IPS DF 6.9 (cell line): ENCODE measurements around the gene CNTNAP2.

Source experiments
- DNase-seq: peaks from one replicate; pipeline ENCODE4 v3.0.0-alpha.2; 2013; ENCODE audit warnings: low read depth, low spot score
- H3K27ac ChIP-seq: one replicate; pipeline ENCODE4 v1.5.1; 2013; ENCODE audit warnings: low read length, control low read depth
- H3K27me3 ChIP-seq: 2 replicates; pipeline ENCODE4 v1.6.1; 2013; ENCODE audit warnings: mild to moderate bottlenecking, low read length; ENCODE audit not compliant: control insufficient read depth, insufficient read depth
- H3K36me3 ChIP-seq: 2 replicates; pipeline ENCODE4 v1.6.1; 2013; ENCODE audit warnings: low read length; ENCODE audit not compliant: control insufficient read depth, insufficient read depth
- H3K4me1 ChIP-seq: 2 replicates; pipeline ENCODE4 v1.6.1; 2013; ENCODE audit warnings: low read length; ENCODE audit not compliant: control insufficient read depth, insufficient read depth
- H3K4me3 ChIP-seq: 2 replicates; pipeline ENCODE4 v1.5.1; 2013; ENCODE audit warnings: mild to moderate bottlenecking, low read length
- H3K9me3 ChIP-seq: 2 replicates; pipeline ENCODE4 v1.6.1; 2013; ENCODE audit warnings: low read length, inconsistent platforms; ENCODE audit not compliant: control insufficient read depth, insufficient read depth
- WGBS: extraction: QIAGEN DNeasy Blood & Tissue Kit; methylation state at CpG from one replicate; pipeline ENCODE4 v1.1.7; 2013; ENCODE audit warnings: mixed read lengths, missing lambda C conversion rate; ENCODE audit not compliant: insufficient read length, insufficient coverage; 5-methylcytosine and 5-hydroxymethylcytosine counted together

Gene CNTNAP2

GRCh38 chr7:147756300-147756699 is 1639.7 kb downstream of the CNTNAP2 start:
- H3K36me3 ChIP-seq, result no peaks in the 10 kb centered on the region
- no CpG with 5 or more reads among the region's 1 CpG for WGBS
- no peaks in the 10 kb centered on the region for H3K27me3 ChIP-seq
- no peaks in the 10 kb centered on the region for H3K9me3 ChIP-seq
- DNase-seq, result no peak
- no peaks in the 10 kb centered on the region for H3K4me1 ChIP-seq
- no peak overlapping the region for H3K4me3 ChIP-seq
- H3K27ac ChIP-seq, result no peak overlapping the region

- no CpG with 5 or more reads among the region's 6 CpGs for WGBS
These were observed 1642.8 kb downstream of the CNTNAP2 start for GRCh38 chr7:147759327-147759943.

GRCh38 chr7:147765301-147765700 is 1648.7 kb downstream of the CNTNAP2 start:
- Histone ChIP-seq H3K9me3 (no peaks in the 10 kb centered on the region), H3K36me3 (no peaks in the 10 kb centered on the region), H3K27ac (no peak overlapping the region), H3K4me3 (no peak overlapping the region), H3K27me3 (no peaks in the 10 kb centered on the region), H3K4me1 (no peaks in the 10 kb centered on the region)
- WGBS, result no CpG with 5 or more reads among the region's 4 CpGs
- no peak for DNase-seq

More at GRCh38 chr7:147759327-147759943, 1642.8 kb downstream of the CNTNAP2 start:
- Histone ChIP-seq H3K4me1 (no peaks in the 10 kb centered on the region), H3K36me3 (no peaks in the 10 kb centered on the region), H3K9me3 (no peaks in the 10 kb centered on the region), H3K4me3 (no peak overlapping the region), H3K27me3 (no peaks in the 10 kb centered on the region), H3K27ac (no peak overlapping the region)
- DNase-seq, result no peak

DNA sequence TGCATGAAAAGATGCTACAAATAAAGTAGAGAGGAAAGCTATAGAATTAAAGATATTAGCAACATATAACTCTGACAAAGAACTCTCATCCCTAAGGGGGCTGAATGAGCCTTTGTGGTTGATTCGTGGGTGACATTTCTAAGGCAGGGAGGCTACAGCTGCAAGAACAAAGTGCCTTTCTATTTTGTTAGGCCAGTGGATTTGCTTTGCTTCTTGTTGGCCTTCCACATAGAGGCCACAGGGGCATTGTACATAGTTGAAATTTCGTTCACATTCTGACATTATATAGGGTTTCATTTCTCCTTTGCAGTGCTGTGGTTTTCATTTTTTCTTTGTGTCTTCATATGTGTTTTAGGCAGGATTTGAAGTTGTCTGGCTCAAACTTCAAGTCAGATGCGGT is 1654.7 kb downstream of the CNTNAP2 start:
- no peak overlapping the region for H3K27ac ChIP-seq
- H3K27me3 ChIP-seq, result no peaks in the 10 kb centered on the region; the same call in 1 of the 2 replicates
- H3K4me1 ChIP-seq, result no peaks in the 10 kb centered on the region
- DNase-seq, result no peak
- no peaks in the 10 kb centered on the region for H3K9me3 ChIP-seq
- no CpG with 5 or more reads among the region's 3 CpGs for WGBS
- no peak overlapping the region for H3K4me3 ChIP-seq
- no peaks in the 10 kb centered on the region for H3K36me3 ChIP-seq

GRCh38 chr7:147774461-147774860 is 1657.9 kb downstream of the CNTNAP2 start:
- Histone ChIP-seq H3K36me3 (no peaks in the 10 kb centered on the region), H3K27me3 (no peaks in the 10 kb centered on the region; the same call in 1 of the 2 replicates), H3K27ac (no peak overlapping the region), H3K9me3 (no peaks in the 10 kb centered on the region), H3K4me1 (no peaks in the 10 kb centered on the region), H3K4me3 (no peak overlapping the region)
- DNase-seq, result no peak
- WGBS, result no CpG with 5 or more reads among the region's 2 CpGs

DNA sequence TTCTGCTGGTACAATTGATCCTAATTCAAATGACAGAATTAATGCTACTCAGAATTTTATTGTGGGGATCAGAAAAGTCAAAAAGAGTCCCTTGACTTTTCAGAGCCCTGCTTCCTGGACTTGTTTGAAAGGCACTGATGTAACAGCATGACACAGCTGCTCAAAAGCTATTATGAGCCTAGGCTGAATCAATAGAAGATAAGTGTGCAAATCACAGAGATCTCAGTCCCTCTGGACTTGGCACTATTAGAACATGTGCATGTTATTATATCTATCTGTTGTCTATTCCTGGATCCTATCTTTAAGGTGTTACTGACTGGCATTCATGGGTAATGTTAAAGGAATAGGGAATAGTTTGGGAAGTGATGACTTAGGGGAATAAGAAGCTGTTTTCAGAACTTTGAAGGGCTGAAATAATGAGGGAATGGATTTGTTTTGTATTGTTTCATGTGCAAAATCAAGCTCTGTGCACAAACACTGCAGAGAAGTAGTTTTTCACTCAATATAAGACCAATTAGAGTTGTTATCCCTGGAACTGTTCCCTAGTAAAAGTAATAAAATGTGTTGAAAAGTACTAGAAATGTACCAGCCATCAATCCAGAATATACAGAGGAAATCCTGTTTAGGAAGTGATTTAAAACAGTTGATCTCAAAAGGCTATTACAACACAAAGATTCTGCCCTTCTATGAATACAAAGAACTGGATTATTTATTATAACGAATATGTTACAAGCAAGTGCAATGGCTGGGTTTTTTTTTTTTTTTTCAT is 1659.1 kb downstream of the CNTNAP2 start:
- H3K36me3 ChIP-seq, result no peaks in the 10 kb centered on the region
- DNase-seq, result no peak
- H3K9me3 ChIP-seq, result no peaks in the 10 kb centered on the region
- H3K4me1 ChIP-seq, result no peaks in the 10 kb centered on the region
- no peak overlapping the region for H3K27ac ChIP-seq
- WGBS, result no CpG with 5 or more reads among the region's 1 CpG
- no peaks in the 10 kb centered on the region; the same call in 1 of the 2 replicates for H3K27me3 ChIP-seq
- H3K4me3 ChIP-seq, result no peak overlapping the region

DNA sequence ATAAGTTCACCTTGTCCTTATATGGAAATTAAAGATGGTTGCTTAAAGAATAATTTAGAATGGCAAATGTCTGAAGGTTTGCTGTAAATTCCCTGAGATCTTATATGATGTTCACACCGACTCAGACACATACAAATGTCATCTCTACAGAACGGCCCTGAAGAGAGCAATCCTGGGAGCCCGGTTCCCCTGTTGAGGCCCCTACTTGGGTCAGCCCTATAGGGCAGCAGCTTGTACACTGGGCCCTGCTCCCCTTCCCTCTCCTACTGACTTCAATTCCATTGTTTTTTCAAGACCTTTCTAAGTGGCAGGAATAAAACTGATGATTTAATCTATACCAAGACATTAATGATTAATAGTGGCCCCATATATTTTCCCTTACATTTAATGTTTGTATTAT is 1660.7 kb downstream of the CNTNAP2 start:
- Histone ChIP-seq H3K36me3 (no peaks in the 10 kb centered on the region), H3K9me3 (no peaks in the 10 kb centered on the region), H3K4me3 (no peak overlapping the region), H3K4me1 (no peaks in the 10 kb centered on the region), H3K27ac (no peak overlapping the region), H3K27me3 (no peaks in the 10 kb centered on the region; the same call in 1 of the 2 replicates)
- DNase-seq, result no peak
- no CpG with 5 or more reads among the region's 3 CpGs for WGBS

GRCh38 chr7:147779949-147780348 is 1663.3 kb downstream of the CNTNAP2 start:
- H3K9me3 ChIP-seq, result no peaks in the 10 kb centered on the region
- no peaks in the 10 kb centered on the region for H3K27me3 ChIP-seq
- H3K36me3 ChIP-seq, result no peaks in the 10 kb centered on the region
- WGBS, result no CpG with 5 or more reads among the region's 3 CpGs
- H3K4me3 ChIP-seq, result no peak overlapping the region
- no peaks in the 10 kb centered on the region for H3K4me1 ChIP-seq
- H3K27ac ChIP-seq, result no peak overlapping the region
- DNase-seq, result no peak

- no peaks in the 10 kb centered on the region for H3K4me1 ChIP-seq
- H3K27ac ChIP-seq, result no peak overlapping the region
- H3K9me3 ChIP-seq, result no peaks in the 10 kb centered on the region
- H3K27me3 ChIP-seq, result no peaks in the 10 kb centered on the region
- no peaks in the 10 kb centered on the region for H3K36me3 ChIP-seq
- no CpG with 5 or more reads among the region's 5 CpGs for WGBS
- DNase-seq, result no peak
- H3K4me3 ChIP-seq, result no peak overlapping the region
These were observed 1680.0 kb downstream of the CNTNAP2 start for GRCh38 chr7:147796581-147796980.

DNA sequence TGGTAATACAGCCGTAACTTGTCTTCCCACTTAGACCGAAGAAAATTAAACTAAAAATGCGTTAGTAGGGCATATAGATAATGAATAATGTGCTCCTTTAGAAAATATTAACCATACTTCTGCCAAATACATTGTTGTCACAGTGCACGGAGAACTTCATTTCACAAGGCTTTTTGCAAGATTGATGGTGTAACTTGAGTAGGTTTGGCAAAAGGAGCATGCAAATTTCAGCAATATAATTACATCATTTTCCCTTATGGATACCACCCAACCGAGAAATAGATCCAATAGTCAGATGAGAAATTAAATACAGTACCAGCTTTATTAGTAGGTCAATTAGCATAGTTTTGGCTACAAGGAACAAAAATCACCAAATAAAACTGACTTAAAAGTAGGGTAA is 1681.4 kb downstream of the CNTNAP2 start:
- no peak for DNase-seq
- no peaks in the 10 kb centered on the region for H3K9me3 ChIP-seq
- no peak overlapping the region for H3K4me3 ChIP-seq
- H3K27me3 ChIP-seq, result no peaks in the 10 kb centered on the region
- no peaks in the 10 kb centered on the region for H3K4me1 ChIP-seq
- WGBS, result no CpG with 5 or more reads among the region's 5 CpGs
- H3K36me3 ChIP-seq, result no peaks in the 10 kb centered on the region
- H3K27ac ChIP-seq, result no peak overlapping the region
